HepG2 (cell line): Measurements from ENCODE around the gene MIDN. TPM values are rescaled to one million over a fixed set of nuclear protein-coding genes. Genes with fewer than 3 reads are reported as not detected.
A peak's percentile ranks its signal among the peaks of the same experiment; 100 is the strongest.

Experiments used
- BCL3 ChIP-seq: sonication (generic); formaldehyde crosslinking; IDR thresholded peaks from 2 replicates; pipeline ENCODE4 v1.5.1; 2020; ENCODE audit warnings: mild to moderate bottlenecking, missing genetic modification reagents, moderate library complexity
- ELF4 ChIP-seq: sonication (generic); formaldehyde crosslinking; IDR thresholded peaks from 2 replicates; pipeline ENCODE4 v1.5.0; 2020; ENCODE audit warnings: missing genetic modification reagents, mild to moderate bottlenecking, moderate library complexity, borderline replicate concordance
- HNF1A ChIP-seq, 2 experiments: sonication (generic) in 1 of 2; formaldehyde crosslinking in 1 of 2; IDR thresholded peaks; 2 replicates each; pipeline versions ENCODE4 v1.4.0 to v1.6.1; 2016 to 2020; ENCODE audit warnings: borderline replicate concordance in 1 of 2, low read depth in 1 of 2, mild to moderate bottlenecking in 1 of 2, missing genetic modification reagents in 1 of 2
- HOXD1 ChIP-seq: sonication (generic); formaldehyde crosslinking; IDR thresholded peaks from 2 replicates; pipeline ENCODE4 v1.5.0; 2020; ENCODE audit warnings: missing genetic modification reagents
- IRF9 ChIP-seq: sonication (generic); formaldehyde crosslinking; IDR thresholded peaks from 2 replicates; pipeline ENCODE4 v1.8.0; 2022; ENCODE audit warnings: missing genetic modification reagents, mild to moderate bottlenecking, borderline replicate concordance
- MLX ChIP-seq: IDR thresholded peaks from 2 replicates; pipeline ENCODE4 v1.6.1; 2016
- NFE2 ChIP-seq: sonication (generic); formaldehyde crosslinking; IDR thresholded peaks from 2 replicates; pipeline ENCODE4 v1.4.0; 2020; ENCODE audit warnings: missing genetic modification reagents
- PPARG ChIP-seq: conservative IDR thresholded peaks from 2 replicates; pipeline ENCODE4 v1.6.1; 2016; ENCODE audit warnings: missing biosample characterization, missing genetic modification reagents
- SIX4 ChIP-seq: sonication (generic); formaldehyde crosslinking; IDR thresholded peaks from 2 replicates; pipeline ENCODE4 v1.4.0; 2020; ENCODE audit warnings: missing genetic modification reagents
- SP2 ChIP-seq: sonication (generic); formaldehyde crosslinking; IDR thresholded peaks from 2 replicates; pipeline ENCODE4 v1.5.1; 2020; ENCODE audit warnings: mild to moderate bottlenecking, missing genetic modification reagents
- SRY ChIP-seq: sonication (generic); formaldehyde crosslinking; IDR thresholded peaks from 2 replicates; pipeline ENCODE4 v1.8.0; 2022; ENCODE audit warnings: mild to moderate bottlenecking, missing genetic modification reagents
- TBX2 ChIP-seq: sonication (generic); formaldehyde crosslinking; IDR thresholded peaks from 2 replicates; pipeline ENCODE4 v1.5.0; 2020; ENCODE audit warnings: missing genetic modification reagents, mild to moderate bottlenecking, borderline replicate concordance
- TGIF2 ChIP-seq: IDR thresholded peaks from 2 replicates; pipeline ENCODE4 v1.6.1; 2016; ENCODE audit warnings: control low read depth, missing compliant biosample characterization
- THRA ChIP-seq: sonication (generic); formaldehyde crosslinking; IDR thresholded peaks from 2 replicates; pipeline ENCODE4 v1.4.0; 2020; ENCODE audit warnings: missing genetic modification reagents, borderline replicate concordance
- ZBTB42 ChIP-seq: sonication (generic); formaldehyde crosslinking; IDR thresholded peaks from 2 replicates; pipeline ENCODE4 v1.5.0; 2020; ENCODE audit warnings: mild to moderate bottlenecking, missing genetic modification reagents
- ZFP37 ChIP-seq: sonication (generic); formaldehyde crosslinking; IDR thresholded peaks from 2 replicates; pipeline ENCODE4 v1.4.0; 2020; ENCODE audit warnings: missing genetic modification reagents, borderline replicate concordance
- ZFYVE20 ChIP-seq: sonication (generic); formaldehyde crosslinking; IDR thresholded peaks from 2 replicates; pipeline ENCODE4 v1.8.0; 2023; ENCODE audit warnings: low read depth, mild to moderate bottlenecking, moderate library complexity, missing genetic modification reagents, borderline replicate concordance
- ZSCAN21 ChIP-seq: sonication (generic); formaldehyde crosslinking; IDR thresholded peaks from 2 replicates; pipeline ENCODE4 v1.8.0; 2022; ENCODE audit warnings: mild to moderate bottlenecking, missing genetic modification reagents, moderate library complexity, borderline replicate concordance
- ZSCAN25 ChIP-seq: sonication (generic); formaldehyde crosslinking; IDR thresholded peaks from 2 replicates; pipeline ENCODE4 v1.8.0; 2022; ENCODE audit warnings: mild to moderate bottlenecking, missing genetic modification reagents
- ZSCAN30 ChIP-seq: sonication (generic); formaldehyde crosslinking; IDR thresholded peaks from 2 replicates; pipeline ENCODE4 v1.5.0; 2020; ENCODE audit warnings: mild to moderate bottlenecking, missing genetic modification reagents
- polyA plus RNA-seq, 8 experiments: library from polyadenylated mRNA; depleted of rRNA in 3 of 8; stranded (reverse) in 7 of 8; unstranded in 1 of 8; fragments of >200 nt; fragmentation: Illumina TruSeq in 4 of 8; extraction: Trizol in 4 of 8; gene quantifications; 2 replicates each; pipeline versions ENCODE4 v1.2.1 to v1.2.3, GENCODE V29; 2011 to 2016; ENCODE audit warnings: low read depth in 4 of 8, missing spikeins in 1 of 8, mixed read lengths in 1 of 8; ENCODE audit not compliant: insufficient read depth in 1 of 8
- total RNA-seq, 5 experiments: library from RNA; depleted of rRNA; stranded (reverse); fragments of >200 nt; fragmentation: Illumina TruSeq; extraction: Trizol; gene quantifications; 2 replicates each; pipeline ENCODE4 v1.2.3, GENCODE V29; 2016; ENCODE audit warnings: low read depth in 1 of 5

MIDN gene
- total and polyA plus RNA-seq, 2 of the 13 experiments (the other 11 are each of a cell fraction or from before 2014, with no cell fraction given), result 8.4 to 18.0 TPM

GRCh38 chr19:1245494-1246264 is 2.7 kb upstream of the MIDN start (continued):
- TF ChIP-seq IRF9 (CRISPR knock-in tag) (peak; percentile 53; the same call in 1 of the 2 replicates), BCL3 (CRISPR knock-in tag) (0 out of 2 replicates have a peak, but pooled peaks have one; percentile 13), ZBTB42 (CRISPR knock-in tag) (no peak), HNF1A (IDR thresholded peaks at IDR 0.05; ENCODE audit: low read depth) (no peak), HNF1A (CRISPR knock-in tag; IDR thresholded peaks at IDR 0.05; ENCODE audit: borderline replicate concordance) (no peak), TGIF2 (CRISPR knock-in tag) (0 out of 2 replicates have a peak, but pooled peaks have one; percentile 23), ZSCAN25 (CRISPR knock-in tag) (peak; percentile 52; the same call in 1 of the 2 replicates), PPARG (CRISPR knock-in tag) (peak; percentile 71; the same call in 1 of the 2 replicates), THRA (CRISPR knock-in tag) (peak; percentile 75; the same call in 1 of the 2 replicates), HOXD1 (CRISPR knock-in tag) (0 out of 2 replicates have a peak, but pooled peaks have one; percentile 4), NFE2 (CRISPR knock-in tag) (no peak), MLX (0 out of 2 replicates have a peak, but pooled peaks have one; percentile 28), TBX2 (CRISPR knock-in tag) (peak; percentile 37; the same call in 1 of the 2 replicates), ZFP37 (no peak), ZSCAN30 (CRISPR knock-in tag) (no peak), ZSCAN21 (CRISPR knock-in tag) (0 out of 2 replicates have a peak, but pooled peaks have one; percentile 19), SP2 (CRISPR knock-in tag) (no peak; the same call in 1 of the 2 replicates), ZFYVE20 (CRISPR knock-in tag) (no peak), ELF4 (CRISPR knock-in tag) (no peak), SIX4 (CRISPR knock-in tag) (peak; percentile 63; the same call in 1 of the 2 replicates), SRY (CRISPR knock-in tag) (no peak)
